ENCODE data around the gene ZCWPW1. TPM values are rescaled to one million over a fixed set of nuclear protein-coding genes. Genes with fewer than 3 reads are reported as not detected.
"Not testable (repeated sequence)": the region's sequence is repeated elsewhere in the genome, so short reads cannot be mapped to it uniquely, and the experiment has no call there.

The ZCWPW1 gene
- total RNA-seq, 1 donor from 2014 or later: 6.1 TPM

DNA sequence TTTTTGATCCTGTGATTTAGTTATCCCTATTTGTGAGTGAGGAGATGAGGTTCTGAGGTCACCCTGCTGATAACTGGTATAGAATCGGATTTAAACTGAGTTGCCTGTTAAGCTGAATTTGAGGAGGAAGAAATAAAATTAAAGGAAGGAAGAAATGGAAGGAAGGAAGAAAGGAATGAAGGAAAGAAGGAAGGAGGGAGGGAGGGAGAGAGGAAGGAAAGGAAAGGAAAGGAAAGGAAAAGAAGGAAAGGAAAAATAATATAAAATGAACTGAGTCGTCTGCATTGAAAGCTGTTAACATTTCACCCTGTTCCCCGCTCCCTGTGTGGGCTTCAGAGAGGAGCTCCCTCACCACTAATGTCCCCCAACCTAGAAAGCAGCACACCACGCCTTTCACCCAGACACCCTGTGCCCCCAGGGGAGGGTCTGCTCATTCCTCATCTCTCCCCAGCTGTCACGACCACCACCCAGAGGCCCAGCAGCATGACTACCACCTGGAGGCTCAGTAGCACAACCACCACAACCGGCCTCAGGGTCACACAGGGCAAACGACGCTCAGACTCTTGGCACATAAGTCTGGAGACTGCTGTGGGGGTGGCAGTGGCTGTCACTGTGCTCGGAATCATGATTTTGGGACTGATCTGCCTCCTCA, 38.9 kb downstream of the ZCWPW1 start:
- Mint-ChIP-seq H3K4me1 (no peaks in the 10 kb centered on the region), H3K27me3 (ENCODE audit: low read depth) (peaks cover 4% of the 10 kb centered on the region), H3K9me3 (no peaks in the 10 kb centered on the region), H3K4me3 (no peak overlapping the region), H3K36me3 (no peaks in the 10 kb centered on the region), H3K27ac (no peak overlapping the region)
- TF ChIP-seq, protein P1, sequence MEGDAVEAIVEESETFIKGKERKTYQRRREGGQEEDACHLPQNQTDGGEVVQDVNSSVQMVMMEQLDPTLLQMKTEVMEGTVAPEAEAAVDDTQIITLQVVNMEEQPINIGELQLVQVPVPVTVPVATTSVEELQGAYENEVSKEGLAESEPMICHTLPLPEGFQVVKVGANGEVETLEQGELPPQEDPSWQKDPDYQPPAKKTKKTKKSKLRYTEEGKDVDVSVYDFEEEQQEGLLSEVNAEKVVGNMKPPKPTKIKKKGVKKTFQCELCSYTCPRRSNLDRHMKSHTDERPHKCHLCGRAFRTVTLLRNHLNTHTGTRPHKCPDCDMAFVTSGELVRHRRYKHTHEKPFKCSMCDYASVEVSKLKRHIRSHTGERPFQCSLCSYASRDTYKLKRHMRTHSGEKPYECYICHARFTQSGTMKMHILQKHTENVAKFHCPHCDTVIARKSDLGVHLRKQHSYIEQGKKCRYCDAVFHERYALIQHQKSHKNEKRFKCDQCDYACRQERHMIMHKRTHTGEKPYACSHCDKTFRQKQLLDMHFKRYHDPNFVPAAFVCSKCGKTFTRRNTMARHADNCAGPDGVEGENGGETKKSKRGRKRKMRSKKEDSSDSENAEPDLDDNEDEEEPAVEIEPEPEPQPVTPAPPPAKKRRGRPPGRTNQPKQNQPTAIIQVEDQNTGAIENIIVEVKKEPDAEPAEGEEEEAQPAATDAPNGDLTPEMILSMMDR (IDR thresholded peaks at IDR 0.05; ENCODE audit: unreplicated experiment): no peak
- DNase-seq (ENCODE audit: low spot score in 2 of 2, unreplicated experiment in 2 of 2): no peak

DNA sequence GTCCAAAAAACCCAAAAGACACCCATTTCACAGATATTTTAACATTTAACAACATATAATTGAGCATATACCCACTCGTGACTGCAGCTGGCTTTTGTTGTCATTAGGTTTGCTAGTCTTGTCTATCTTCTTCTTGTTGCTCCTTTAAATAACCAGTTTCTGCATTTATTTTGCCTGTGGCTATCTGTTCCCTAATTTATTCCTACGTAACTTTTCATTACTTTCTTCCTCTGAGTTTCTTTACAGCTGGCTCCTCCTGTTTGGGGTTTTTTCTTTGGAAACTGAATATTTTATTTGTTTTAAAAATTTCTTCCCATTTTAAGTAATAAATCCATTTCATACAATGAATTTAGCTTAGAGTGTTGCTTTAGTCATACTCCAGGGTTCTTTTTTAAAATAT, 40.8 kb downstream of the ZCWPW1 start:
- Mint-ChIP-seq H3K9me3 (no peaks in the 10 kb centered on the region), H3K36me3 (no peaks in the 10 kb centered on the region), H3K4me1 (no peaks in the 10 kb centered on the region), H3K27ac (no peak overlapping the region), H3K4me3 (no peak overlapping the region), H3K27me3 (ENCODE audit: low read depth) (peaks cover 5% of the 10 kb centered on the region)
- DNase-seq (ENCODE audit: low spot score in 2 of 2, unreplicated experiment in 2 of 2): no peak
- TF ChIP-seq, protein P1 (IDR thresholded peaks at IDR 0.05; ENCODE audit: unreplicated experiment): no peak

DNA sequence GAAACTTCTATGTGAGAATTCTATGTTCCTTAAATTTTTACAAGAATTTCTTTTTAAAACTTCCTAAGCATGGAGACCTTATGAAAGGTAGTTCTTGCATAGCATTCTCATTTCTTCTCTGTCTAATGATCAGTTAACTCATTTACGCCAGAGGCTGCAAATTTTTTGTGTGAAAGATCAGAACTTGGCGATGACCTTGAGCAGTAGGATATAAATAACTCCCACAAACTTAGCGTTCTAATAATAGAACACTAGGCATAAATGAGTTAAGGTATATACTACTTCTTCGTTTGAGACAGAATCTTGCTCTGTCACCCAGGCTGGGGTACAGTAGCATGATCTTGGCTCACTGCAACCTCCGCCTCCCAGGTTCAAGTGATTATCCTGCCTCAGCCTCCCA, 41.6 kb downstream of the ZCWPW1 start:
- H3K27ac Mint-ChIP-seq: no peak overlapping the region
- no peaks in the 10 kb centered on the region for H3K4me1 Mint-ChIP-seq
- H3K36me3 Mint-ChIP-seq: no peaks in the 10 kb centered on the region
- no peak overlapping the region for H3K4me3 Mint-ChIP-seq
- no peak for DNase-seq (ENCODE audit: low spot score in 2 of 2, unreplicated experiment in 2 of 2)
- H3K27me3 Mint-ChIP-seq (ENCODE audit: low read depth): peaks cover 4% of the 10 kb centered on the region
- H3K9me3 Mint-ChIP-seq: no peaks in the 10 kb centered on the region
- TF ChIP-seq, protein P1 (IDR thresholded peaks at IDR 0.05; ENCODE audit: unreplicated experiment): no peak

GRCh38 chr7:100384628-100385294, 43.7 kb downstream of the ZCWPW1 start:
- Mint-ChIP-seq H3K27me3 (ENCODE audit: low read depth) (peaks cover 4% of the 10 kb centered on the region), H3K4me1 (no peaks in the 10 kb centered on the region), H3K9me3 (no peaks in the 10 kb centered on the region), H3K36me3 (no peaks in the 10 kb centered on the region), H3K27ac (no peak overlapping the region), H3K4me3 (no peak overlapping the region)
- TF ChIP-seq, protein P1 (IDR thresholded peaks at IDR 0.05; ENCODE audit: unreplicated experiment): no peak
- no peak for DNase-seq (ENCODE audit: low spot score in 2 of 2, unreplicated experiment in 2 of 2)

DNA sequence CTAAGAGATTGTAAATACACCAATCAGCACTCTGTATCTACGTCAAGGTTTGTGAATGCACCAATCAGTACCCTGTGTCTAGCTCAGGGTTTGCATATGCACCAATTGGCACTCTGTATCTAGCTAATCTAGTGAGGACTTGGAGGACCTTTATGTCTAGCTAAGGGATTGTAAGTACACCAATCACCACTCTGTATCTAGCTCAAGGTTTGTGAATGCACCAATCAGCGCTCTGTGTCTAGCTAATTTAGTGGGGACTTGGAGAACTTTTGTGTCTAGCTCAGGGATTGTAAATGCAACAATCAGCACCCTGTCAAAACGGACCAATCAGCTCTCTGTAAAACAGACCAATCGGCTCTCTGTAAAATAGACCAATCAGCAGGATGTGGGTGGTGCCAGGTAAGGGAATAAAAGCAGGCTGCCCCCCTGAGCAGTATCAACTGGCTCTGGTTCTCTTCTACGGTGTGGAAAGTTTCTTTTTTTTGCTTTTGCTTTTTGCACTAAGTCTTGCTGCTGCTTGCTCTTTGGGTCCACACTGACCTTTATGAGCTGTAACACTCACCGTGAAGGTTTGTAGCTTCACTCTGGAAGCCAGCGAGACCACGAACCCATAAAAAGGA, 46.2 kb downstream of the ZCWPW1 start:
- H3K4me3 Mint-ChIP-seq; H3K9me3 Mint-ChIP-seq; H3K27ac Mint-ChIP-seq; H3K36me3 Mint-ChIP-seq; DNase-seq (ENCODE audit: low spot score in 2 of 2, unreplicated experiment in 2 of 2); H3K27me3 Mint-ChIP-seq (ENCODE audit: low read depth); H3K4me1 Mint-ChIP-seq: not testable (repeated sequence)

DNA sequence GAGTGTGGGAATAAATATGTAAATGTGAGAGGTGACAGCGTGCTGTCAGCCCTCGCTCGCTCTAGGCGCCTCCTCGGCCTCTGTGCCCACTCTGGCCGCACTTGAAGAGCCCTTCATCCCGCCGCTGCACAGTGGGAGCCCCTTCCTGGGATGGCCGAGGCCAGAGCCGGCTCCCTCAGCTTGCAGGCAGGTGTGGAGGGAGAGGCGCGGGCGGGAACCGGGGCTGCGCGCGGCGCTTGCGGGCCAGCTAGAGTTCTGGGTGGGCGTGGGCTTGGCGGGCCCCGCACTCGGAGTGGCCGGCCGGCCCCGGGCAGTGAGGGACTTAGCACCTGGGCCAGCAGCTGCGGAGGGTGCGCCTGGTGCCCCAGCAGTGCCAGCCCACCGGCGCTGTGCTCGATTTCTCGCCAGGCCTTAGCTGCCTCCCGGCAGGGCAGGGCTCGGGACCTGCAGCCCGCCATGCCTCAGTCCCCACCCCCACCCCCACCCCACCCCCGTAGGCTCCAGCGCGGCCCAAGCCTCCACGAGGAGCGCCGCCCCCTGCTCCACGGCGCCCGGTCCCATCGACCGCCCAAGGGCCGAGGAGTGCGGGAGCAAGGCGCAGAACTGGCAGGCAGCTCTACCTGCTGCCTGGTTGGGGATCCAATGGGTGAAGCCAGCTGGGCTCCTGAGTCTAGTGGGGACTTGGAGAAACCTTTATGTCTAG, 46.8 kb downstream of the ZCWPW1 start:
- H3K4me1 Mint-ChIP-seq; H3K9me3 Mint-ChIP-seq; H3K27me3 Mint-ChIP-seq (ENCODE audit: low read depth); H3K36me3 Mint-ChIP-seq; H3K4me3 Mint-ChIP-seq; DNase-seq (ENCODE audit: low spot score in 2 of 2, unreplicated experiment in 2 of 2); H3K27ac Mint-ChIP-seq: not testable (repeated sequence)
